SU-DHL-6 (cell line): Measurements from ENCODE around the gene ABCF2.

Experiments
- H2AFZ ChIP-seq: fragments of 200-600 bp; sonication (generic); 2 replicates; pipeline ENCODE4 v1.6.1; 2014; ENCODE audit warnings: low read depth, mild to moderate bottlenecking, moderate library complexity, mixed read lengths, antibody characterized with exemption, low read length; ENCODE audit not compliant: severe bottlenecking
- H3F3A ChIP-seq: fragments of 200-600 bp; shearing (Covaris generic); 2 replicates; pipeline ENCODE4 v1.6.0; 2016; ENCODE audit warnings: antibody characterized with exemption, mild to moderate bottlenecking; ENCODE audit not compliant: insufficient read depth
- H3K27ac ChIP-seq: fragments of 200-600 bp; sonication (generic); 2 replicates; pipeline ENCODE4 v1.5.1; 2016; ENCODE audit warnings: low read depth, mild to moderate bottlenecking, low read length, moderate library complexity, mixed read lengths
- H3K27me3 ChIP-seq: fragments of 200-600 bp; sonication (generic), shearing (Covaris generic); 2 replicates; pipeline ENCODE4 v1.6.0; 2014; ENCODE audit warnings: mild to moderate bottlenecking, low read length
- H3K36me3 ChIP-seq: fragments of 200-600 bp; sonication (generic); 2 replicates; pipeline ENCODE4 v1.6.1; 2014; ENCODE audit warnings: mild to moderate bottlenecking, low read length, mixed read lengths
- H3K4me2 ChIP-seq: fragments of 300-600, 200-600 bp; shearing (Covaris generic), sonication (generic); 2 replicates; pipeline ENCODE4 v1.6.0; 2014; ENCODE audit warnings: low read length, low read depth, mild to moderate bottlenecking; ENCODE audit not compliant: poor library complexity, severe bottlenecking
- H3K4me3 ChIP-seq: fragments of 200-600 bp; sonication (generic); 2 replicates; pipeline ENCODE4 v1.5.1; 2014; ENCODE audit warnings: antibody characterized with exemption, low read length, mild to moderate bottlenecking, mixed read lengths; ENCODE audit not compliant: insufficient read depth, poor library complexity, severe bottlenecking
- H3K79me2 ChIP-seq: fragments of 200-600 bp; sonication (generic); 2 replicates; pipeline ENCODE4 v1.6.1; 2014; ENCODE audit warnings: mild to moderate bottlenecking, low read length, moderate library complexity; ENCODE audit not compliant: insufficient read depth
- H3K9ac ChIP-seq: fragments of 200-600 bp; sonication (generic); 2 replicates; pipeline ENCODE4 v1.7.0; 2014; ENCODE audit warnings: mild to moderate bottlenecking, low read length
- H3K9me2 ChIP-seq: fragments of 200-600 bp; sonication (generic); replicated peaks from 2 replicates; pipeline ENCODE4 v1.6.1; 2014; ENCODE audit warnings: low read length; ENCODE audit not compliant: insufficient read depth
- H3K9me3 ChIP-seq: fragments of 200-600 bp; sonication (generic); 2 replicates; pipeline ENCODE4 v1.6.1; 2014; ENCODE audit warnings: low read length, mixed read lengths; ENCODE audit not compliant: insufficient read depth
- H4K20me1 ChIP-seq: fragments of 200-600 bp; sonication (generic); 2 replicates; pipeline ENCODE4 v1.6.1; 2014; ENCODE audit warnings: low read depth, mild to moderate bottlenecking, antibody characterized with exemption, low read length, moderate library complexity, mixed read lengths
- CTCF ChIP-seq: fragments of 200-600 bp; sonication (generic); IDR thresholded peaks from one replicate; pipeline ENCODE4 v1.5.1; 2017; ENCODE audit warnings: antibody characterized with exemption, mild to moderate bottlenecking, low read length, moderate library complexity; ENCODE audit not compliant: insufficient read depth, poor library complexity, severe bottlenecking
- EZH2phosphoT487 ChIP-seq: fragments of 200-600 bp; sonication (generic), shearing (Covaris generic); conservative IDR thresholded peaks from 2 replicates; pipeline ENCODE4 v1.6.1; 2018; ENCODE audit warnings: mild to moderate bottlenecking, antibody characterized with exemption, low read length, moderate library complexity, mixed read lengths

Gene ABCF2

GRCh38 chr7:151242159-151243044 is 15.4 kb upstream of the ABCF2 start:
- no peaks in the 10 kb centered on the region for H3K36me3 ChIP-seq
- no peaks in the 10 kb centered on the region for H3K9me2 ChIP-seq
- H3K27me3 ChIP-seq, result no peaks in the 10 kb centered on the region
- no peak overlapping the region for H3K4me2 ChIP-seq
- H3K9ac ChIP-seq, result no peak overlapping the region
- no peak overlapping the region for H3K4me3 ChIP-seq
- TF ChIP-seq EZH2phosphoT487 (no peak), CTCF (no peak)
- H4K20me1 ChIP-seq, result no peaks in the 10 kb centered on the region
- no peaks in the 10 kb centered on the region for H3F3A ChIP-seq
- H3K79me2 ChIP-seq, result no peaks in the 10 kb centered on the region
- no peak overlapping the region for H3K27ac ChIP-seq
- H2AFZ ChIP-seq, result no peak overlapping the region
- no peaks in the 10 kb centered on the region for H3K9me3 ChIP-seq

DNA sequence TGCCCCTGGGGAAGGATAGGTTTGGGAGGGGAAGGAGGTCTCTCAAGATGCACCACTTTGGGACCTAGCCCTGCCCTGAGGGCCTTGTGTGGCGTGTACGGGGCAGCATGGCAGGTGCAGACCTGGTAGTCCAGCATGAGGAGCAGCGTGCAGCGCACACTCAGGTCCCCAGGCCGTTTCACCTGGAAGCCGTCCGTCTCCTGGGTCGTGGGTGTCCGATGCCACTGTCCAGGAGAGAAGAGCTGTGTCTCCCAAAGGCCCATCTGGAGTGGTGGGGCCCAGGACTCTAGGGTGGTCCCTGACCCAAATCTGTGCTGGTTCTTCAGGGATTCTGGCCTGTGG is 14.7 kb upstream of the ABCF2 start:
- Histone ChIP-seq H3K79me2 (no peaks in the 10 kb centered on the region), H4K20me1 (no peaks in the 10 kb centered on the region), H3F3A (no peaks in the 10 kb centered on the region), H3K4me3 (no peak overlapping the region), H3K27ac (no peak overlapping the region), H2AFZ (no peak overlapping the region), H3K9ac (no peak overlapping the region), H3K4me2 (no peak overlapping the region), H3K27me3 (no peaks in the 10 kb centered on the region), H3K9me3 (no peaks in the 10 kb centered on the region), H3K36me3 (no peaks in the 10 kb centered on the region), H3K9me2 (no peaks in the 10 kb centered on the region)
- no peak for TF ChIP-seq EZH2phosphoT487
- no peak for TF ChIP-seq CTCF

DNA sequence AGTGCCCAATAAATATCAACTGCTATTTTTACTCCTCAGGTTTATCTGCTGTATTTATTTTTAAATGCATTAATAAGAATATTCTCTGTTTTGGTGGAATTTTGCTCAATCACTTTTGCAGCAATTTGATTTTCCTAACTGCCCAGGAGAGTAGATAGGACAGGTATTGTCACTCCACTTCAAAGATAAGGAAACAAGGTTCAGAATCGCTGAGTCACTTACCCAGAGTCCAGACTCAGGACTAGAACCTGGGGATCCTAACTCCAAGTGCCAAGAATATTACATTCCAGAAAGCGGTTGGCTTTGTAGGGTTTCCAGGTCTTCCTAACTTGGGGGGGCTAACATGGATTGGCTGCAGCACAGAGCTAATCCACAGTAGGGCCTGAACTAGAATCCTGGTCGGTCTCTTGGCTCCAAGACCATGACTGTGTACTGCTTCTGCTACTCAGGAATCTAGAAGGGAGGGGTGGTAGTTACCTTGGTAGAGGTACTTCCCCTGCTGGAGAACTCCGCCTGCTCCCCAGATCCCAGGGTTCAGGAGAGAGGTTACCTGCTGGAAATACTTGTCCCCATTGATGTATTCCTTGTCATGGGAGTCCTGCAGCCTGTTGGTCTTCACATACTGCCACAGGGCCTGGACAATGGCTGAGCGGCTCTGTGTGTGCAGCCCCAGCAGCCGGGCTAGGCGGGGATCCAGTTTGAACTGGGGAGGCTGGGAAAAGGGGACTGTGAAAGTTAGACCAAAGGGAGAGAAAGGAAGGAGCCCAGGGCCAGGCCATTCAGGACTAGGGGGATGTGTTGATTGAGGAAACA is 14.1 kb upstream of the ABCF2 start:
- Histone ChIP-seq H3K4me2 (no peak overlapping the region), H4K20me1 (no peaks in the 10 kb centered on the region), H3K4me3 (no peak overlapping the region), H3K27me3 (no peaks in the 10 kb centered on the region), H2AFZ (no peak overlapping the region), H3K9me3 (no peaks in the 10 kb centered on the region), H3K9me2 (no peaks in the 10 kb centered on the region), H3K79me2 (no peaks in the 10 kb centered on the region), H3K9ac (no peak overlapping the region), H3K36me3 (no peaks in the 10 kb centered on the region), H3K27ac (no peak overlapping the region), H3F3A (no peaks in the 10 kb centered on the region)
- no peak for TF ChIP-seq EZH2phosphoT487
- TF ChIP-seq CTCF, result no peak
